T-cell (primary cell): ENCODE data around the gene TMEM167A. TPM values are rescaled to one million over a fixed set of nuclear protein-coding genes. Genes with fewer than 3 reads are reported as not detected.

ENCODE experiments used
- ATAC-seq, 4 experiments: fragments of 200-7000 bp in 3 of 4; fragments of 150-1000 bp in 1 of 4; cut with Tn5 transposase; replicated peaks in 1 of 4; 1 replicate in 3 of 4; 2 replicates in 1 of 4; pipeline ENCODE4 v1.10.0; 2021; ENCODE audit warnings: moderate library complexity in 3 of 4, mild to moderate bottlenecking in 2 of 4, moderate number of reproducible peaks in 1 of 4
- CTCF ChIA-PET, 2 donors: fragments of 300-600 bp; sonication (Branson Sonifier 250); formaldehyde crosslinking; loops; one replicate each; lab custom pipeline; 2022; ENCODE audit warnings: antibody characterized with exemption in 2 of 2; lab: Charles Lee
- POLR2A ChIA-PET, 2 donors: fragments of 300-600 bp; sonication (Branson Sonifier 250); formaldehyde crosslinking; loops; one replicate each; lab custom pipeline; 2022; ENCODE audit warnings: antibody characterized with exemption in 2 of 2; lab: Charles Lee
- DNase-seq, 35 experiments: peaks; one replicate each; pipeline versions ENCODE4 v3.0.0 to v3.0.0-alpha.2; 2013 to 2023
- H3K27ac ChIP-seq: one replicate; pipeline ENCODE4 v1.5.1; 2013; ENCODE audit warnings: low read length
- H3K27me3 ChIP-seq, 2 experiments: replicated peaks in 1 of 2; 1 replicate in 1 of 2; 2 replicates in 1 of 2; pipeline versions ENCODE4 v1.6.1 to v1.7.0; 2013; ENCODE audit warnings: low read length in 1 of 2, mixed read lengths in 1 of 2; ENCODE audit not compliant: control insufficient read depth in 2 of 2, insufficient read depth in 2 of 2; ENCODE audit errors: extremely low read depth in 1 of 2
- H3K36me3 ChIP-seq, 2 donors: 1 replicate in 1 of 2; 2 replicates in 1 of 2; pipeline versions ENCODE4 v1.6.1 to v1.7.0; 2013; ENCODE audit warnings: low read length in 1 of 2; ENCODE audit not compliant: control insufficient read depth in 2 of 2, insufficient read depth in 1 of 2; ENCODE audit errors: extremely low read depth in 1 of 2
- H3K4me1 ChIP-seq, 2 experiments: 1 replicate in 1 of 2; 2 replicates in 1 of 2; pipeline versions ENCODE4 v1.6.1 to v1.7.0; 2013; ENCODE audit warnings: low read length in 2 of 2, mixed read lengths in 1 of 2; ENCODE audit not compliant: insufficient read depth in 2 of 2, control insufficient read depth in 1 of 2; ENCODE audit errors: extremely low read depth in 1 of 2
- H3K4me3 ChIP-seq, 2 donors: 1 replicate in 1 of 2; 2 replicates in 1 of 2; pipeline versions ENCODE4 v1.5.1 to v1.7.0; 2013; ENCODE audit warnings: mild to moderate bottlenecking in 2 of 2, low read length in 1 of 2, moderate library complexity in 1 of 2; ENCODE audit not compliant: control insufficient read depth in 1 of 2; ENCODE audit errors: extremely low read depth in 1 of 2
- H3K9me3 ChIP-seq: 2 replicates; pipeline ENCODE4 v1.7.0; 2013
- H3K27ac Mint-ChIP-seq, 2 donors: one replicate each; pipeline ENCODE4 v1.8.0; 2020 to 2021; ENCODE audit warnings: mild to moderate bottlenecking in 2 of 2, mixed read lengths in 2 of 2
- H3K27me3 Mint-ChIP-seq, 2 donors: one replicate each; pipeline ENCODE4 v1.8.0; 2021 to 2022; ENCODE audit warnings: mixed read lengths in 2 of 2
- H3K36me3 Mint-ChIP-seq: one replicate; pipeline ENCODE4 v1.8.0; 2021; ENCODE audit warnings: mixed read lengths
- H3K4me1 Mint-ChIP-seq, 3 donors: one replicate each; pipeline ENCODE4 v1.8.0; 2020 to 2022; ENCODE audit warnings: mixed read lengths in 3 of 3, mild to moderate bottlenecking in 1 of 3
- H3K4me3 Mint-ChIP-seq, 3 donors: one replicate each; pipeline ENCODE4 v1.8.0; 2020 to 2022; ENCODE audit warnings: mild to moderate bottlenecking in 3 of 3, mixed read lengths in 3 of 3, moderate library complexity in 3 of 3
- H3K9me3 Mint-ChIP-seq, 3 donors: one replicate each; pipeline ENCODE4 v1.8.0; 2020 to 2022; ENCODE audit warnings: mixed read lengths in 3 of 3
- WGBS: methylation state at CpG from one replicate; pipeline ENCODE4 v1.1.5; 2013; ENCODE audit warnings: missing lambda C conversion rate; ENCODE audit not compliant: insufficient coverage; 5-methylcytosine and 5-hydroxymethylcytosine counted together
- total RNA-seq, 35 experiments: library from RNA in 6 of 35; stranded (reverse) in 6 of 35; fragments of 120-200 nt in 1 of 35; gene quantifications; one replicate each; pipeline versions ENCODE4 v1.2.1 to v1.2.4 and lab custom pipeline; 2013 to 2026

Gene TMEM167A
- total RNA-seq (10 to 100 TPM; 36.5 to 44.8 (median 41.7) TPM), total RNA-seq (lab: John Stamatoyannopoulos, UW) (54.2 to 179 (median 80.5) reads per million in 29 experiments)
- total RNA-seq (2013): 45.0 TPM

- Histone ChIP-seq H3K27me3 (no peaks in the 10 kb centered on the region), H3K36me3 (peaks cover 0 to 9% of the 10 kb centered on the region in 2 donors), H3K27ac (peak within 1 kb of the TSS; percentile 90), H3K9me3 (no peaks in the 10 kb centered on the region), H3K4me1 (peaks cover 24 to 26% of the 10 kb centered on the region in 2 experiments), H3K4me3 (peak within 1 kb of the TSS; percentile 87 to 98)
- H3K27me3 Mint-ChIP-seq: no peaks in the 10 kb centered on the region
- DNase-seq (peak; percentile 79 to 97 (median 93)), ATAC-seq (peak; percentile 99)
- peak within 1 kb of the TSS; percentile 95 to 98 (median 97) for H3K4me3 Mint-ChIP-seq
- H3K4me1 Mint-ChIP-seq: peaks cover 56 to 64% (median 61%) of the 10 kb centered on the region in 3 donors
- ChIA-PET POLR2A (interaction anchor here (0.5 to 1.3 kb wide), 5 partner anchors 11 to 194 kb away, joined by 3 to 14 read pairs (median 4); no protein-coding TSS in a partner anchor), CTCF (interaction anchor here in 1 of 2 donors (0.7 kb wide), 1 partner anchor 9 kb away, joined by 3 read pairs; no protein-coding TSS in a partner anchor)
- no peaks in the 10 kb centered on the region for H3K9me3 Mint-ChIP-seq
- H3K36me3 Mint-ChIP-seq: peaks cover 20% of the 10 kb centered on the region
- under 1% methylated on average over 39 of the region's 44 CpGs for WGBS
- peak within 1 kb of the TSS; percentile 96 for H3K27ac Mint-ChIP-seq
Observed at GRCh38 chr5:83076742-83077661, at the start of gene TMEM167A, which contains the start of gene XRCC4. Gene TMEM167A, minus strand, starts transcription at chr5:83077394. Its CDS starts 71 bp downstream, at chr5:83077323. Gene XRCC4, plus strand, starts transcription at chr5:83077547. Its CDS starts 27,373 bp downstream, at chr5:83104920.

- Histone ChIP-seq H3K4me3 (no peak overlapping the region), H3K27ac (no peak overlapping the region), H3K27me3 (no peaks in the 10 kb centered on the region), H3K36me3 (no peaks in the 10 kb centered on the region), H3K9me3 (no peaks in the 10 kb centered on the region), H3K4me1 (no peaks in the 10 kb centered on the region)
- Mint-ChIP-seq H3K4me1 (no peaks in the 10 kb centered on the region), H3K36me3 (peaks cover 41% of the 10 kb centered on the region), H3K4me3 (no peak overlapping the region), H3K9me3 (peaks cover 13 to 17% (median 15%) of the 10 kb centered on the region in 3 donors), H3K27me3 (no peaks in the 10 kb centered on the region), H3K27ac (no peak overlapping the region)
- DNase-seq (no peak), ATAC-seq (no peak)
- ChIA-PET CTCF (interaction anchor here in 1 of 2 donors (1.0 kb wide), 1 partner anchor 91 kb away, joined by 7 read pairs; no protein-coding TSS in a partner anchor), POLR2A (no interaction called here)
- WGBS: no CpG with 5 or more reads among the region's 2 CpGs
Observed at GRCh38 chr5:83126501-83126900, 49.3 kb upstream of the TMEM167A start.

GRCh38 chr5:83125560-83125959, 48.4 kb upstream of the TMEM167A start:
- ChIA-PET CTCF (interaction anchor here in 1 of 2 donors (0.7 kb wide), 1 partner anchor 9 kb away, joined by 4 read pairs; no protein-coding TSS in a partner anchor), POLR2A (no interaction called here)
- no peak overlapping the region for H3K27ac Mint-ChIP-seq
- peaks cover 39% of the 10 kb centered on the region for H3K36me3 Mint-ChIP-seq
- Histone ChIP-seq H3K9me3 (no peaks in the 10 kb centered on the region), H3K4me3 (no peak overlapping the region), H3K27ac (no peak overlapping the region), H3K36me3 (no peaks in the 10 kb centered on the region), H3K4me1 (no peaks in the 10 kb centered on the region), H3K27me3 (no peaks in the 10 kb centered on the region)
- H3K9me3 Mint-ChIP-seq: peaks cover 10 to 12% (median 11%) of the 10 kb centered on the region in 3 donors
- H3K27me3 Mint-ChIP-seq: no peaks in the 10 kb centered on the region
- no peaks in the 10 kb centered on the region for H3K4me1 Mint-ChIP-seq
- ATAC-seq: no peak
- WGBS: no CpG with 5 or more reads among the region's 7 CpGs
- H3K4me3 Mint-ChIP-seq: no peak overlapping the region
- DNase-seq: no peak

DNA sequence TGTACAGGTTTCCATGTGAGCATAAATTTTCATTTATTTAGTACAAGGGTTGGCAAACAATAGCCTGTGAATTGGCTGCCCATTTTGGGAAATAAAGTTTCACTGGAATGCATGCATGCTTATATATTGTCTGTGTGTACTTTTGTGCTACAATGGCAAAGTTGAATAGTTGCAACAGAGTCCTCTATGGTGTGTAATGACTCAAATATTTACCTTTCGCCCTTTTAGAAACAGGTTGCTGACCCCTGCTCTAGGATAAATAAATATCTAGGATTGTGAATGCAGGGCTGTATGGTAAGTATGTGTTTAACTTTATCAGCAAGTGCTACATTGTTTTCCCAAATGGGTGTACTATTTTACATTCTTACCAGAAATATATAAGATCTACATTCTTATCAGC, 47.4 kb upstream of the TMEM167A start:
- CTCF ChIA-PET: no interaction called here
- Mint-ChIP-seq H3K27me3 (no peaks in the 10 kb centered on the region), H3K27ac (no peak overlapping the region), H3K4me1 (no peaks in the 10 kb centered on the region), H3K4me3 (no peak overlapping the region), H3K36me3 (peaks cover 34% of the 10 kb centered on the region), H3K9me3 (peaks cover 5 to 12% (median 8%) of the 10 kb centered on the region in 3 donors)
- Histone ChIP-seq H3K9me3 (no peaks in the 10 kb centered on the region), H3K4me1 (no peaks in the 10 kb centered on the region), H3K27me3 (no peaks in the 10 kb centered on the region), H3K27ac (no peak overlapping the region), H3K36me3 (no peaks in the 10 kb centered on the region), H3K4me3 (no peak overlapping the region)
- POLR2A ChIA-PET: no interaction called here
- ATAC-seq: no peak
- no peak for DNase-seq
- WGBS: no CpG with 5 or more reads among the region's 1 CpG

GRCh38 chr5:83118976-83119375, 41.8 kb upstream of the TMEM167A start:
- Histone ChIP-seq H3K27me3 (no peaks in the 10 kb centered on the region), H3K4me1 (no peaks in the 10 kb centered on the region), H3K9me3 (peaks cover 2% of the 10 kb centered on the region), H3K4me3 (no peak overlapping the region), H3K36me3 (peaks cover 0 to 5% of the 10 kb centered on the region in 2 donors), H3K27ac (no peak overlapping the region)
- ChIA-PET CTCF (no interaction called here), POLR2A (no interaction called here)
- Mint-ChIP-seq H3K36me3 (peaks cover 32% of the 10 kb centered on the region), H3K27me3 (no peaks in the 10 kb centered on the region), H3K4me1 (no peaks in the 10 kb centered on the region), H3K9me3 (peaks cover 0 to 6% (median 5%) of the 10 kb centered on the region in 3 donors), H3K27ac (no peak overlapping the region), H3K4me3 (no peak overlapping the region)
- DNase-seq (no peak), ATAC-seq (no peak)
- no CpG with 5 or more reads among the region's 1 CpG for WGBS

GRCh38 chr5:83118471-83118870, 41.3 kb upstream of the TMEM167A start:
- peaks cover 2% of the 10 kb centered on the region for H3K9me3 ChIP-seq
- POLR2A ChIA-PET: no interaction called here
- CTCF ChIA-PET: no interaction called here
- no peaks in the 10 kb centered on the region for H3K4me1 Mint-ChIP-seq
- no peak overlapping the region for H3K27ac Mint-ChIP-seq
- H3K4me1 ChIP-seq: no peaks in the 10 kb centered on the region
- H3K9me3 Mint-ChIP-seq: peaks cover 0 to 6% (median 5%) of the 10 kb centered on the region in 3 donors
- peaks cover 32% of the 10 kb centered on the region for H3K36me3 Mint-ChIP-seq
- DNase-seq (no peak), ATAC-seq (no peak)
- H3K27me3 ChIP-seq: no peaks in the 10 kb centered on the region
- H3K4me3 ChIP-seq: no peak overlapping the region
- H3K27me3 Mint-ChIP-seq: no peaks in the 10 kb centered on the region
- WGBS: no CpG with 5 or more reads among the region's 1 CpG
- H3K36me3 ChIP-seq: peaks cover 0 to 5% of the 10 kb centered on the region in 2 donors
- H3K4me3 Mint-ChIP-seq: no peak overlapping the region
- no peak overlapping the region for H3K27ac ChIP-seq
